ENCODE results near the gene ALDH3B2. TPM values are rescaled to one million over a fixed set of nuclear protein-coding genes. Genes with fewer than 3 reads are reported as not detected.

The ALDH3B2 gene
- total and polyA plus RNA-seq, 2 of the 8 experiments (the other 6 are each of a cell fraction or from before 2014, with no cell fraction given) = not detected

DNA sequence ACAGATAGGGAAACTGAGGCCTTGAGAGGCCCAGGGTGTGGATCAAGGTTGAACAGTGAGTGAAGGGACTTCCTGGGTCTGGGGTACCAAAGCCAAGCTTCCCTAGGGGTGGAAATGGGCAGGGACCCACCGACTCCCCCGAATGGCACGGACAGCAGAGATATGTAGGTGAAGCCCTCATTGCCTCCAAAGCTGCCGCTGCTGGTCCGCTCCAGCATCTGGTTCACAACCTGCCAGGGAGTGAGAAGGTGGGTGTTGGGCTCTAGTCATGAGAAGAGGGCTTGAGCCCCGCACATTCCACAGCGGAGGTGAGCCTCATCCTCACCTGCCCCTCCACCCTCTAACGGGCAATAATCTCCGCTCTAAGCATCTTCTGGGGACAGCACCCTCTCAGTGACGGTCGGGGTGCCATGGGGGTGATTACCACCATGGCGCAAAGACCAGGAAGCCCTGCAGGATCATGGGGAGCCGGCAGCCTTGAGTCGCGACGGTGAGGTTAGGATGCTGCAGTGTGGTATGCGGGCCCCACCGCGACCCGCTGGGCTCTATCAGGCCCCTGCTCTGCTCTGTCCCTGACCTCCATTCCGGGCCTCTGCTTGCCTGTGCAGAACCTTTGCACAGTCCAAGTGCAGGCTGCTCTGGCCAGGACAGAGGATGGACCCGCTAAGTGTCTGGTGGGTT, 10.8 kb downstream of the ALDH3B2 start (continued):
- TF ChIP-seq, protein P1, sequence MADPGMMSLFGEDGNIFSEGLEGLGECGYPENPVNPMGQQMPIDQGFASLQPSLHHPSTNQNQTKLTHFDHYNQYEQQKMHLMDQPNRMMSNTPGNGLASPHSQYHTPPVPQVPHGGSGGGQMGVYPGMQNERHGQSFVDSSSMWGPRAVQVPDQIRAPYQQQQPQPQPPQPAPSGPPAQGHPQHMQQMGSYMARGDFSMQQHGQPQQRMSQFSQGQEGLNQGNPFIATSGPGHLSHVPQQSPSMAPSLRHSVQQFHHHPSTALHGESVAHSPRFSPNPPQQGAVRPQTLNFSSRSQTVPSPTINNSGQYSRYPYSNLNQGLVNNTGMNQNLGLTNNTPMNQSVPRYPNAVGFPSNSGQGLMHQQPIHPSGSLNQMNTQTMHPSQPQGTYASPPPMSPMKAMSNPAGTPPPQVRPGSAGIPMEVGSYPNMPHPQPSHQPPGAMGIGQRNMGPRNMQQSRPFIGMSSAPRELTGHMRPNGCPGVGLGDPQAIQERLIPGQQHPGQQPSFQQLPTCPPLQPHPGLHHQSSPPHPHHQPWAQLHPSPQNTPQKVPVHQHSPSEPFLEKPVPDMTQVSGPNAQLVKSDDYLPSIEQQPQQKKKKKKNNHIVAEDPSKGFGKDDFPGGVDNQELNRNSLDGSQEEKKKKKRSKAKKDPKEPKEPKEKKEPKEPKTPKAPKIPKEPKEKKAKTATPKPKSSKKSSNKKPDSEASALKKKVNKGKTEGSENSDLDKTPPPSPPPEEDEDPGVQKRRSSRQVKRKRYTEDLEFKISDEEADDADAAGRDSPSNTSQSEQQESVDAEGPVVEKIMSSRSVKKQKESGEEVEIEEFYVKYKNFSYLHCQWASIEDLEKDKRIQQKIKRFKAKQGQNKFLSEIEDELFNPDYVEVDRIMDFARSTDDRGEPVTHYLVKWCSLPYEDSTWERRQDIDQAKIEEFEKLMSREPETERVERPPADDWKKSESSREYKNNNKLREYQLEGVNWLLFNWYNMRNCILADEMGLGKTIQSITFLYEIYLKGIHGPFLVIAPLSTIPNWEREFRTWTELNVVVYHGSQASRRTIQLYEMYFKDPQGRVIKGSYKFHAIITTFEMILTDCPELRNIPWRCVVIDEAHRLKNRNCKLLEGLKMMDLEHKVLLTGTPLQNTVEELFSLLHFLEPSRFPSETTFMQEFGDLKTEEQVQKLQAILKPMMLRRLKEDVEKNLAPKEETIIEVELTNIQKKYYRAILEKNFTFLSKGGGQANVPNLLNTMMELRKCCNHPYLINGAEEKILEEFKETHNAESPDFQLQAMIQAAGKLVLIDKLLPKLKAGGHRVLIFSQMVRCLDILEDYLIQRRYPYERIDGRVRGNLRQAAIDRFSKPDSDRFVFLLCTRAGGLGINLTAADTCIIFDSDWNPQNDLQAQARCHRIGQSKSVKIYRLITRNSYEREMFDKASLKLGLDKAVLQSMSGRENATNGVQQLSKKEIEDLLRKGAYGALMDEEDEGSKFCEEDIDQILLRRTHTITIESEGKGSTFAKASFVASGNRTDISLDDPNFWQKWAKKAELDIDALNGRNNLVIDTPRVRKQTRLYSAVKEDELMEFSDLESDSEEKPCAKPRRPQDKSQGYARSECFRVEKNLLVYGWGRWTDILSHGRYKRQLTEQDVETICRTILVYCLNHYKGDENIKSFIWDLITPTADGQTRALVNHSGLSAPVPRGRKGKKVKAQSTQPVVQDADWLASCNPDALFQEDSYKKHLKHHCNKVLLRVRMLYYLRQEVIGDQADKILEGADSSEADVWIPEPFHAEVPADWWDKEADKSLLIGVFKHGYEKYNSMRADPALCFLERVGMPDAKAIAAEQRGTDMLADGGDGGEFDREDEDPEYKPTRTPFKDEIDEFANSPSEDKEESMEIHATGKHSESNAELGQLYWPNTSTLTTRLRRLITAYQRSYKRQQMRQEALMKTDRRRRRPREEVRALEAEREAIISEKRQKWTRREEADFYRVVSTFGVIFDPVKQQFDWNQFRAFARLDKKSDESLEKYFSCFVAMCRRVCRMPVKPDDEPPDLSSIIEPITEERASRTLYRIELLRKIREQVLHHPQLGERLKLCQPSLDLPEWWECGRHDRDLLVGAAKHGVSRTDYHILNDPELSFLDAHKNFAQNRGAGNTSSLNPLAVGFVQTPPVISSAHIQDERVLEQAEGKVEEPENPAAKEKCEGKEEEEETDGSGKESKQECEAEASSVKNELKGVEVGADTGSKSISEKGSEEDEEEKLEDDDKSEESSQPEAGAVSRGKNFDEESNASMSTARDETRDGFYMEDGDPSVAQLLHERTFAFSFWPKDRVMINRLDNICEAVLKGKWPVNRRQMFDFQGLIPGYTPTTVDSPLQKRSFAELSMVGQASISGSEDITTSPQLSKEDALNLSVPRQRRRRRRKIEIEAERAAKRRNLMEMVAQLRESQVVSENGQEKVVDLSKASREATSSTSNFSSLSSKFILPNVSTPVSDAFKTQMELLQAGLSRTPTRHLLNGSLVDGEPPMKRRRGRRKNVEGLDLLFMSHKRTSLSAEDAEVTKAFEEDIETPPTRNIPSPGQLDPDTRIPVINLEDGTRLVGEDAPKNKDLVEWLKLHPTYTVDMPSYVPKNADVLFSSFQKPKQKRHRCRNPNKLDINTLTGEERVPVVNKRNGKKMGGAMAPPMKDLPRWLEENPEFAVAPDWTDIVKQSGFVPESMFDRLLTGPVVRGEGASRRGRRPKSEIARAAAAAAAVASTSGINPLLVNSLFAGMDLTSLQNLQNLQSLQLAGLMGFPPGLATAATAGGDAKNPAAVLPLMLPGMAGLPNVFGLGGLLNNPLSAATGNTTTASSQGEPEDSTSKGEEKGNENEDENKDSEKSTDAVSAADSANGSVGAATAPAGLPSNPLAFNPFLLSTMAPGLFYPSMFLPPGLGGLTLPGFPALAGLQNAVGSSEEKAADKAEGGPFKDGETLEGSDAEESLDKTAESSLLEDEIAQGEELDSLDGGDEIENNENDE (IDR thresholded peaks at IDR 0.05; ENCODE audit: insufficient replicate concordance, low read length) = no peak
- TF ChIP-seq ZNF274 (IDR thresholded peaks at IDR 0.05; ENCODE audit: borderline replicate concordance, extremely low read depth, low read length) (no peak), JUND (IDR thresholded peaks at IDR 0.05; ENCODE audit: low read length) (no peak), KDM1A (IDR thresholded peaks at IDR 0.05; ENCODE audit: borderline replicate concordance, low read length) (no peak), SIX5 (IDR thresholded peaks at IDR 0.05; ENCODE audit: low read depth, low read length) (no peak), CEBPB (IDR thresholded peaks at IDR 0.05; ENCODE audit: low read depth, low read length) (no peak), SIN3A (conservative IDR thresholded peaks at IDR 0.05 in 1 of 2, IDR thresholded peaks at IDR 0.05 in 1 of 2; ENCODE audit: low read depth in 1 of 2, low read length in 2 of 2) (no peak), BACH1 (IDR thresholded peaks at IDR 0.05; ENCODE audit: low read length) (no peak), EZH2 (IDR thresholded peaks at IDR 0.05; ENCODE audit: low read depth, low read length, severe bottlenecking) (no peak), SUZ12 (IDR thresholded peaks at IDR 0.05; ENCODE audit: low read length) (no peak), CHD1 (IDR thresholded peaks at IDR 0.05; ENCODE audit: low read depth, low read length) (no peak)

Measured in H1 (cell line).